ENCODE measurements around the gene TP53AIP1.

Gene TP53AIP1

DNA sequence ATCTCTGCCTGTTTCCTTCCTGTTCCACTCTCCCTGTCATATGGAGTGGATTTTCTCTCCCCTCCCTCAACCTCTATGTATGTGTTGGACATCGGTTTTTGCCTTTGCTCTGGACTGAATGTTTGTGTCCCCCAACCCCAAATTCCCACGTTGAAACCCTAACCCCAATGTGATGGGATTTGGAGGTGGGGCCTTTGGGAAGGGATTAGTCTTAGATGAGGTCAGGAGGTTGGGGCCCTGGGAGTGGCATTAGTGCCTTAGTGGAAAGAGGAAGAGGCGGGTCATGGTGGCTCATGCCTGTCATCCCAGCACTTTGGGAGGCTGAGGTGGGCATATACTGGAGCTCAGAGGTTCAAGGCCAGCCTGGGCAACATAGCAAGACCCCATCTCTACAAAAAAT is 11.6 kb downstream of the TP53AIP1 start:
- Histone ChIP-seq H3K4me3 (replicated peaks; ENCODE audit: low read depth, low read length) (no peak overlapping the region), H3K36me3 (ENCODE audit: control insufficient read depth, insufficient read depth, low read length) (no peaks in the 10 kb centered on the region), H3K27me3 (replicated peaks; ENCODE audit: control insufficient read depth, insufficient read depth, low read length) (peaks cover 2% of the 10 kb centered on the region)
- TF ChIP-seq, protein P1, sequence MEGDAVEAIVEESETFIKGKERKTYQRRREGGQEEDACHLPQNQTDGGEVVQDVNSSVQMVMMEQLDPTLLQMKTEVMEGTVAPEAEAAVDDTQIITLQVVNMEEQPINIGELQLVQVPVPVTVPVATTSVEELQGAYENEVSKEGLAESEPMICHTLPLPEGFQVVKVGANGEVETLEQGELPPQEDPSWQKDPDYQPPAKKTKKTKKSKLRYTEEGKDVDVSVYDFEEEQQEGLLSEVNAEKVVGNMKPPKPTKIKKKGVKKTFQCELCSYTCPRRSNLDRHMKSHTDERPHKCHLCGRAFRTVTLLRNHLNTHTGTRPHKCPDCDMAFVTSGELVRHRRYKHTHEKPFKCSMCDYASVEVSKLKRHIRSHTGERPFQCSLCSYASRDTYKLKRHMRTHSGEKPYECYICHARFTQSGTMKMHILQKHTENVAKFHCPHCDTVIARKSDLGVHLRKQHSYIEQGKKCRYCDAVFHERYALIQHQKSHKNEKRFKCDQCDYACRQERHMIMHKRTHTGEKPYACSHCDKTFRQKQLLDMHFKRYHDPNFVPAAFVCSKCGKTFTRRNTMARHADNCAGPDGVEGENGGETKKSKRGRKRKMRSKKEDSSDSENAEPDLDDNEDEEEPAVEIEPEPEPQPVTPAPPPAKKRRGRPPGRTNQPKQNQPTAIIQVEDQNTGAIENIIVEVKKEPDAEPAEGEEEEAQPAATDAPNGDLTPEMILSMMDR (IDR thresholded peaks at IDR 0.05; ENCODE audit: insufficient read depth, low read length, poor library complexity, severe bottlenecking): no peak
- DNase-seq (ENCODE audit: extremely low read depth, insufficient read length): no peak

DNA sequence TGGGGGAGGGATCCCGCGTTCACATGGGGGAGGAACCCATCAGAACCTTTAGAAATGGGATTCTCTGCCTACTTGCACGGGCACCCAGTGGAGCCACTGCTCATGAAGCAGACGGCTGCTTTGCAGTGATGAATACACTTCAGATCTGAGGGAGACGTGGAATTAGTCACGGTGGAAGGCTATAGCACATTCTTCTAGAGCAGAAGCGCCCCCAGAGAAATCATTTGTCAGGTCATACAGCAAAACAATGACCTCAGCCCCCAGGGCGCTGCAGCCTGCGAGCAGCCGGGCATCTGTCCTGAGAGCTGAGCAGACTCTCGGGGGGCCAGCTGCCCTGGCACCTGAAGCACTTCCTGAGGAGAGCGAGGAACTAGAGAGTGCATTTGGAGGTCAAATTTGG is 12.7 kb downstream of the TP53AIP1 start:
- H3K4me3 ChIP-seq (replicated peaks; ENCODE audit: low read depth, low read length): no peak overlapping the region
- H3K27me3 ChIP-seq (replicated peaks; ENCODE audit: control insufficient read depth, insufficient read depth, low read length): peaks cover 2% of the 10 kb centered on the region
- TF ChIP-seq, protein P1 (IDR thresholded peaks at IDR 0.05; ENCODE audit: insufficient read depth, low read length, poor library complexity, severe bottlenecking): no peak
- DNase-seq (ENCODE audit: extremely low read depth, insufficient read length): no peak
- no peaks in the 10 kb centered on the region for H3K36me3 ChIP-seq (ENCODE audit: control insufficient read depth, insufficient read depth, low read length)

DNA sequence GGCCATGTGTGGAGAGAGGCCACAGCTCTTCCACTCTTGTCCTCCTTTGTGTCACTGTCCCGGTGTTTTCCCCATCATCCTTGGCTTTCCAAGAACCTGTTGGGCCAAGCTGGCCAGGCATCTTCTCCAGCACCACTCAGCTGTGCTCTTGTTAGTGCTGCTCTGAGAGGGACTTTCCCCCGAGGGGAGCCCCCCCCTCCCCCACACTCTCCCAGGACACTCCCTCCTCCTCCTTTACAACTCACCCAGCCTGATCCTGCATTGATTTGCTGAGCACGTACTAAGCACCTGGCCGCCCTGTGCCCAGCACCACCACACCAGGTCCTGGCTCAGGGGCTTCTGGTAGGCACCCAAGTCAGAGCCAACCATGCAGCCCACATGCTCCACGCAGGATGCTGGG is 13.2 kb downstream of the TP53AIP1 start:
- Histone ChIP-seq H3K27me3 (replicated peaks; ENCODE audit: control insufficient read depth, insufficient read depth, low read length) (no peaks in the 10 kb centered on the region; the same call in 1 of the 2 replicates), H3K36me3 (ENCODE audit: control insufficient read depth, insufficient read depth, low read length) (no peaks in the 10 kb centered on the region), H3K4me3 (replicated peaks; ENCODE audit: low read depth, low read length) (no peak overlapping the region)
- DNase-seq (ENCODE audit: extremely low read depth, insufficient read length): no peak
- TF ChIP-seq, protein P1 (IDR thresholded peaks at IDR 0.05; ENCODE audit: insufficient read depth, low read length, poor library complexity, severe bottlenecking): no peak

DNA sequence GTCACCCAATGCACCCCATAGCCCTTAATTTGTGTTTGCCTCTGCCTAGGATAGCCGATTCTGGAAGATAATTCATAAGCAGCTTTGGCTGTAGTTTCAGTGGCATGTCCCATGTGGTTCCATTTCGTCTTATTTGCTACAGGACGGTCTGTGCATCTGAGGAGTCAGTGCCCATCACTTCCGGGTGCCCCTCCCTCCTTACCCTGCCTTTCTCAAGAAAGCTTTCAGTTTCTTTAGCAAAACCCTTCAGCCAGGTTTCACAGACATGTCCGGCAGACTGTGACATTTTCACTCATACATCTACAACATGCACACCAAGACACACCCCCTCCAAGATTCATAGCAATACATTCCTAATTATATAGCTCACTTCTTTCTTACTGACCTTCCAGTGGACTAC is 14.3 kb downstream of the TP53AIP1 start:
- TF ChIP-seq, protein P1 (IDR thresholded peaks at IDR 0.05; ENCODE audit: insufficient read depth, low read length, poor library complexity, severe bottlenecking): no peak
- Histone ChIP-seq H3K27me3 (replicated peaks; ENCODE audit: control insufficient read depth, insufficient read depth, low read length) (no peaks in the 10 kb centered on the region; the same call in 1 of the 2 replicates), H3K4me3 (replicated peaks; ENCODE audit: low read depth, low read length) (no peak overlapping the region), H3K36me3 (ENCODE audit: control insufficient read depth, insufficient read depth, low read length) (no peaks in the 10 kb centered on the region)
- no peak for DNase-seq (ENCODE audit: extremely low read depth, insufficient read length)

DNA sequence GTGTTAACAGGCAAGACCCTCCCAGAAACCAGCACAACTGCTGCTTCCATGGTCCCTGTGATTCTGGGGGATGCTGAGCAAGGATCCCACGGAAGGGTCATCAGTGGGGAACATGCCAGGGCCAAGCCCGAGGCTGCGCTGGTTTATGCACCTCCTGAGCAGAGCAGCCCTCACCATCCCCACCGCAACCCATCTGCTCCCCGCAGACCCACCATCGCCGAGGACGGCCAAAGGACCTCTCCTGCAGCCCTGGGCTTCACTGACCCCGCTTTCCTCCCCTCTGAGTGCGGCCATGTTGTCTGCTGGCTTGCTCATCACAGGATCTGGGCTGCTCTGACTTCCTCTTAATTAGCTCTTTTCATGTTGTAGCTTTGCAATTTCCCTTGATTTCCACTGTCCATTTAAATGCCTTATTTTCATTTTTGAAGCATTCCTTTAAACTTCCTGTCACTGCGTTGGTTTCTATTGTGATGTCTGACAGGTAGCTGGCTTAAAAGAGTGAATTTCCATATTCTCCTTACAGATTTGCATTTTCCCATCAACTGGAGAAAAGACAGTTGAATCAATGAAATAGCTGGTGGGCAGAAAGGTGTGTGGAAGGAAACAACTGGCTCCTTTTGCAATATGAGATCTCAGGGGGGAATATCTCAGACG is 14.9 kb downstream of the TP53AIP1 start:
- no peaks in the 10 kb centered on the region for H3K36me3 ChIP-seq (ENCODE audit: control insufficient read depth, insufficient read depth, low read length)
- DNase-seq (ENCODE audit: extremely low read depth, insufficient read length): no peak
- H3K4me3 ChIP-seq (replicated peaks; ENCODE audit: low read depth, low read length): no peak overlapping the region
- H3K27me3 ChIP-seq (replicated peaks; ENCODE audit: control insufficient read depth, insufficient read depth, low read length): no peaks in the 10 kb centered on the region
- TF ChIP-seq, protein P1 (IDR thresholded peaks at IDR 0.05; ENCODE audit: insufficient read depth, low read length, poor library complexity, severe bottlenecking): no peak

DNA sequence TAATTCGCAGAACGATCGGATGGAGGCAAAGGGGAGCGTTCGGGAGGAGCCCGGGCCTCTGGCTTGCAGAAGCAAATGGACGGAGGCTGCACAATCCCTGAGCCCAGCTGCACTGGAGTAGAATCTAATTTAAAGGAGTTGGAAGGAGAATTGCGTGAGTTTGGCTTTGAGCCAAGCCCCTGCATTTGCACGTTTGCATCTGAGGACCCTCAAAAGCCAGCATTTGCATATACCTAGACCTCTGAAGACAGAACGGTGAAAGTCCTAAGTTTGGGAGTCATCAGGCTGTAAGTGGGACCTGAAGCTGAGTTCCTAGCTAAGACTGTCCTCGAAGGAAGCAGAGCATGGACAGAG is 15.6 kb downstream of the TP53AIP1 start:
- Histone ChIP-seq H3K27me3 (replicated peaks; ENCODE audit: control insufficient read depth, insufficient read depth, low read length) (no peaks in the 10 kb centered on the region), H3K4me3 (replicated peaks; ENCODE audit: low read depth, low read length) (no peak overlapping the region), H3K36me3 (ENCODE audit: control insufficient read depth, insufficient read depth, low read length) (no peaks in the 10 kb centered on the region)
- TF ChIP-seq, protein P1 (IDR thresholded peaks at IDR 0.05; ENCODE audit: insufficient read depth, low read length, poor library complexity, severe bottlenecking): no peak
- DNase-seq (ENCODE audit: extremely low read depth, insufficient read length): no peak
